ENCODE results near the gene KMT2C.
"Not testable (repeated sequence)": the region's sequence is repeated elsewhere in the genome, so short reads cannot be mapped to it uniquely, and the experiment has no call there.

KMT2C gene

GRCh38 chr7:152441168-152441567 lies 5.4 kb upstream of the KMT2C start:
- DNase-seq, result not testable (repeated sequence)

GRCh38 chr7:152438017-152438416 lies 2.2 kb upstream of the KMT2C start:
- DNase-seq, result not testable (repeated sequence)

- not testable (repeated sequence) for DNase-seq
These were observed 1.2 kb upstream of the KMT2C start for GRCh38 chr7:152436931-152437575.

- peak; percentile 90 for DNase-seq
These were observed 518 bp upstream of the KMT2C start for GRCh38 chr7:152436111-152436930.

GRCh38 chr7:152434511-152435383 lies 1.1 kb downstream of the KMT2C start:
- peak; percentile 31 for DNase-seq

GRCh38 chr7:152433721-152434490 lies 1.9 kb downstream of the KMT2C start:
- peak; percentile 29 for DNase-seq

GRCh38 chr7:152432735-152433134 lies 3.1 kb downstream of the KMT2C start:
- not testable (repeated sequence) for DNase-seq

GRCh38 chr7:152430854-152431253 lies 4.9 kb downstream of the KMT2C start:
- DNase-seq, result no peak

GRCh38 chr7:152430118-152430517 lies 5.7 kb downstream of the KMT2C start:
- not testable (repeated sequence) for DNase-seq

GRCh38 chr7:152424348-152425108 lies 11.3 kb downstream of the KMT2C start:
- peak; percentile 45 for DNase-seq

- DNase-seq, result no peak
These were observed 11.8 kb downstream of the KMT2C start for GRCh38 chr7:152423991-152424347.

- DNase-seq, result not testable (repeated sequence)
These were observed 12.6 kb downstream of the KMT2C start for GRCh38 chr7:152423171-152423570.

GRCh38 chr7:152420950-152421349 lies 14.9 kb downstream of the KMT2C start:
- DNase-seq, result not testable (repeated sequence)

- no peak for DNase-seq
These were observed 16.1 kb downstream of the KMT2C start for GRCh38 chr7:152419473-152420429.

- DNase-seq, result no peak
These were observed 21.0 kb downstream of the KMT2C start for GRCh38 chr7:152414779-152415178.

- DNase-seq, result no peak
These were observed 24.4 kb downstream of the KMT2C start for GRCh38 chr7:152411389-152411788.

GRCh38 chr7:152406491-152406890 lies 29.3 kb downstream of the KMT2C start:
- DNase-seq, result no peak

GRCh38 chr7:152406030-152406429 lies 29.8 kb downstream of the KMT2C start:
- not testable (repeated sequence) for DNase-seq

- DNase-seq, result no peak
These were observed 32.1 kb downstream of the KMT2C start for GRCh38 chr7:152403726-152404125.
